ENCODE results near the gene ERMAP.
"Not testable (repeated sequence)": the region's sequence is repeated elsewhere in the genome, so short reads cannot be mapped to it uniquely, and the experiment has no call there.

The ERMAP gene

DNA sequence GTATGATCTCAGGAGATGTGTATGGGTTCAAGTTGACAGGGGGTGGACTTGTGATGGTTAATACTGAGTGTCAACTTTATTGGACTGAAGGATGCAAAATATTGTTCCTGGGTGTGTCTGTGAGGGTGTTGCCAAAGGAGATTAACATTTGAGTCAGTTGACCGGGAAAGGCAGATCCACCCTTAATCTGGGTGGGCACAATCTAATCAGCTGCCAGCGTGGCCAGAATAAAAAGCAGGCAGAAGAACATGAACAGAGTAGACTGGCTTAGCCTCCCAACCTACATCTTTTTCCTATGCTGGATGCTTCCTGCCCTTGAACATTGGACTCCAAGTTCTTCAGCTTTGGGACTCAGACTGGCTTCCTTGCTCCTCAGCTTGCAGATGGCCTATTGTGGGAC is 52.8 kb downstream of the ERMAP start:
- not testable (repeated sequence) for DNase-seq (ENCODE audit: low read depth in 1 of 2, low spot score in 1 of 2)

DNA sequence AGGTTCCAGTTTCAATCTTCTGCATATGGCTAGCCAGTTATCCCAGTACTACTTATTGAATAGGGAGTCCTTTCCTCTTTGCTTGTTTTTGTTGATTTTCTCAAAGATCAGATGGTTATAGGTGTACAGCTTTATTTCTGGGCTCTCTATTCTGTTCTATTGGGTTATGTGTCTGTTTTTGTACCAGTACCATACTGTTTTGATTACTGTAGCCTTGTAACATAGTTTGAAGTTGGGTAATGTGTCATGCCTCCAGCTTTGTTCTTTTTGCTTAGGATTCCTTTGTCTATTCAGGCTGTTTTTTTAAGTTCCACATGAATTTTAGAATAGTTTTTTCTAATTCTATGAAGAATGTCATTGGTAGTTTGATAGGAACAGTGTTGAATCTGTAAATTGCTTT is 56.2 kb downstream of the ERMAP start:
- DNase-seq (ENCODE audit: low read depth in 1 of 2, low spot score in 1 of 2) = not testable (repeated sequence)

- DNase-seq (ENCODE audit: low read depth in 1 of 2, low spot score in 1 of 2) = no peak
Measured at GRCh38 chr1:42873670-42874069, 56.7 kb downstream of the ERMAP start.

- no peak for DNase-seq (ENCODE audit: low read depth in 1 of 2, low spot score in 1 of 2)
Measured at GRCh38 chr1:42876009-42876408, 59.1 kb downstream of the ERMAP start.

DNA sequence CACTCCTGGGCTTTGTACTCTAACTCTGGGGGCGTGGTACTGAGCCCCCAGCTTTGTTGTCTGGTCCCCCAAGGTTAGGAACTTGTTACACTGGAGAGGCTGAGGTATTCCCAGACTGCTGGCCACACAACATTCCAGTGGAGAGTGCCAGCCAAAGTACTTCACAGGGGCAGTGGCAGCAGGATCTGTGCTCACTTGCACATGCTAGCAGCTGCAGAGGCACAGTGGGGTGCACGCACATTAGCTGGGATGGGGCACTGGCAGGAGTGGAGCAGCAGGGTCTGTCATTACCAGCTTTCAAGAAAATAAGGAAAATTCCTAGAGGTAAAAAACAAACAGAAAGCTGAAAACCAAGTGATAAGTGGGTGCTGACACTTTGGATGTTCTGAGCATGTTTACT is 60.5 kb downstream of the ERMAP start:
- no peak for DNase-seq (ENCODE audit: low read depth in 1 of 2, low spot score in 1 of 2)

DNA sequence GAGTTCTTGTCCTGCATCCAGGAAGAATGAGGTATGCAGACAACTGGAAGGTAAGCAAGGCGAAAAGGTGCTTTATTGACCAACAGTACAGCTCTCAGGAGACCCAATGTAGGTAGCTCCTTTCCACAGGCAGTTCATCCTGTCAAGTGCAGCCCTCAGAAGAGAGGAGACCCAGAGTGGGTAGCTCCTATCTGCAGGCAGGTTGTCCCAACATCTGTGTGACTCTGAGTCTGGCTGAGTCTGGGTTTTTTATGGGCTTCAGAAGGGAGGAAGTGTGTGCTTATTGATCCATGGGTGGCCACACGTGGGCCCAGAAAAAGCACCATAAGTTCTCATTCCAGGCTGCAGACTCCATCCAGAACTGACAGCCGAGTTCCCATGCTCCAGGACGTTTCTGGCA is 63.5 kb downstream of the ERMAP start:
- no peak for DNase-seq (ENCODE audit: low read depth in 1 of 2, low spot score in 1 of 2)

- DNase-seq (ENCODE audit: low read depth in 1 of 2, low spot score in 1 of 2) = no peak
Measured at GRCh38 chr1:42886046-42886739, 69.3 kb downstream of the ERMAP start.

DNA sequence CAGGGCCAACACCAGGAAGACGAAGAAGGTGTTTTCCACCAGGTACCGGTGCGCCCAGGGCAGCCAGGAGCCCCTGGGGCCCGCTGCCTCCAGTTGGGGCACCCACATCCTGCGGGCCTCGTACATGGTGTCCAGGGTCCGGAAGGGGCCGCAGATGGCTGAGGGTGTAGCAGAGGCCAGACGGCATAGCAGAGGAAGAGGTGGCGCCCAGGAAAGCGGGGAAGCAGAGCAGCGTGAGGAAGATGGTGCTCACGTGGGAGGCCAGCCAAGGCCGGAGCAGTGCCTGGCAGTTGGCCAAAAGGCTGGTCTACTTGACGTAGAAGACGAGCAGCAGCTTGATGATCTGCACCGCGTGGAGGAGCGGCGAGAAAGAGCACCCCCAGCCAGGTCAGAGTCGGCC is 69.9 kb downstream of the ERMAP start:
- DNase-seq (ENCODE audit: low read depth in 1 of 2, low spot score in 1 of 2) = no peak

- no peak for DNase-seq (ENCODE audit: low read depth in 1 of 2, low spot score in 1 of 2)
Measured at GRCh38 chr1:42887366-42887765, 70.4 kb downstream of the ERMAP start.

DNA sequence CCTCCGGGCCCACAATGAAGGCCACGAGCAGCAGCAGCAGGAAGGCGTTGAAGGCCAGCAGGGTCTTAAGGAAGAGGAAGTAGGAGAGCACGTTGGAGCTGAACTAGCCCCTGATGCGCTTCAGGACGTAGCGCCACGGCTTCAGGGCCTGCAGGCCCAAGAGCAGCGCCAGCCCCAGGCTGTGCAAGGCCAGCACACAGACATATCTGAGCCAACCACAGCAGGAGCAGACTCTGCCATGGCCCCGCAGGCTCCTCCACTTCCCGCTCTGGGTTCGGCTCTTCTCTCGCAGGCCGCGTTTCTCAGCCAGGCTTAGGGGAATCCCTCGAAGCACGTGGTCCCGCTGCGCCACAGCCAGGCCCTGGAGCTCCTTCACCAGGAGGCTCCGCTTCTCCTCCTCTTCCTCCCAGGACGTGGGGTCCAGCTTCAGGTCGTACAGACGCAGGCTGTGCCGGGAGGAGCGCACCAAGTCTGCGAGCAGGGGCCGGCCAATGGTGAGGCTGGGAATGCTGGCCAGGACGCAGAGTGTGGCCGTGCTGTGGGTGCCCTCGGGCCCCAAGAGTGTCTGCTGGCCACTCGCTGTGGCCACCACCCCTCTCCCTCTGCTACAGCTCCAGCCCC is 71.2 kb downstream of the ERMAP start:
- DNase-seq (ENCODE audit: low read depth in 1 of 2, low spot score in 1 of 2) = no peak

GRCh38 chr1:42889264-42889663 is 72.3 kb downstream of the ERMAP start:
- no peak for DNase-seq (ENCODE audit: low read depth in 1 of 2, low spot score in 1 of 2)

DNA sequence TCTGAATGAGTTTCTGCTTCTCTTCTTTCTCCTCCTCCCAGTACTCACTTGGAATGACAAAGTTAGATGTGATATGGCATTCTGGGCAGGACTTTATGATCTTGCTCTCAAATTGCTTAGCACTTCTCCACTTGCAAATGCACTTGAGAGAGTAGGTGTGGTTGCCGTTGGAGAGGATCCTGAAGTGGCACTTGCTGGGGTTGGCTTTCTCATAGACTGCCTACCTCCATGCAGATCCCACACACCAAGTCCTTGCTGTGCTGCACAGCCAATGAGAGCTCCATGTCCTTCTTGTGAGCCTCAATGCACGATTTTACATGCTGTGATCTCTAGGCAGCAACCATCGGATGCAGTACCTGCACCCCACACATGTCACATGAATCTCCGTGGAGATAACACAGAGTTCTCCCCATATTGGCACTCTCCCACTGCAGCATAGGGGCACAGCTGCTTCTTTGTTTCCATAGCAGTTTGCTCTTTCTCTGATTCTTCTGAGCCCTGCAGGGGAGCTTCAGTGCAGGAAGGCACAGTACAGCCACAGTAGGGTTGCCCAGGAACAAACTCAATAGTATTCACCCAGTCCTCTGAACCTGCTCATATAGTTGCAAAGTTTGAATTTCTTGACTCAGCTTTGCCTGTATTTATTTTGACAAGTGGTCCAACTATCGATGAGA is 74.7 kb downstream of the ERMAP start:
- no peak for DNase-seq (ENCODE audit: low read depth in 1 of 2, low spot score in 1 of 2)
